ENCODE measurements around the gene PRKAG2. TPM values are rescaled to one million over a fixed set of nuclear protein-coding genes. Genes with fewer than 3 reads are reported as not detected.

PRKAG2 gene
- total RNA-seq, 1 experiment from 2014 or later = 23.9 TPM

GRCh38 chr7:151836927-151837205, 40.0 kb downstream of the PRKAG2 start:
- no peak for DNase-seq
- H3F3A ChIP-seq (ENCODE audit: low read length, unreplicated experiment) = no peaks in the 10 kb centered on the region
- H2AFZ ChIP-seq (ENCODE audit: low read length) = no peak overlapping the region
- H3K4me3 ChIP-seq (ENCODE audit: low read length) = no peak overlapping the region
- H3K9me3 ChIP-seq (ENCODE audit: low read length) = no peaks in the 10 kb centered on the region
- no peaks in the 10 kb centered on the region for H3K27me3 ChIP-seq (ENCODE audit: low read length)
- no peak for ATAC-seq
- H3K4me2 ChIP-seq (ENCODE audit: low read length) = no peak overlapping the region
- H3K79me2 ChIP-seq (ENCODE audit: low read length) = no peaks in the 10 kb centered on the region
- H4K20me1 ChIP-seq (ENCODE audit: low read length) = no peaks in the 10 kb centered on the region
- no peaks in the 10 kb centered on the region for H3K36me3 ChIP-seq (ENCODE audit: low read depth, low read length)
- no peak overlapping the region for H3K9ac ChIP-seq (ENCODE audit: low read length)
- no peak overlapping the region for H3K27ac ChIP-seq (ENCODE audit: low read length)
- H3K4me1 ChIP-seq (ENCODE audit: insufficient read depth, low read length) = no peaks in the 10 kb centered on the region
- ChIA-PET CTCF (no interaction called here), POLR2A (ENCODE audit: unreplicated experiment) (no interaction called here)
- TF ChIP-seq, protein P1, sequence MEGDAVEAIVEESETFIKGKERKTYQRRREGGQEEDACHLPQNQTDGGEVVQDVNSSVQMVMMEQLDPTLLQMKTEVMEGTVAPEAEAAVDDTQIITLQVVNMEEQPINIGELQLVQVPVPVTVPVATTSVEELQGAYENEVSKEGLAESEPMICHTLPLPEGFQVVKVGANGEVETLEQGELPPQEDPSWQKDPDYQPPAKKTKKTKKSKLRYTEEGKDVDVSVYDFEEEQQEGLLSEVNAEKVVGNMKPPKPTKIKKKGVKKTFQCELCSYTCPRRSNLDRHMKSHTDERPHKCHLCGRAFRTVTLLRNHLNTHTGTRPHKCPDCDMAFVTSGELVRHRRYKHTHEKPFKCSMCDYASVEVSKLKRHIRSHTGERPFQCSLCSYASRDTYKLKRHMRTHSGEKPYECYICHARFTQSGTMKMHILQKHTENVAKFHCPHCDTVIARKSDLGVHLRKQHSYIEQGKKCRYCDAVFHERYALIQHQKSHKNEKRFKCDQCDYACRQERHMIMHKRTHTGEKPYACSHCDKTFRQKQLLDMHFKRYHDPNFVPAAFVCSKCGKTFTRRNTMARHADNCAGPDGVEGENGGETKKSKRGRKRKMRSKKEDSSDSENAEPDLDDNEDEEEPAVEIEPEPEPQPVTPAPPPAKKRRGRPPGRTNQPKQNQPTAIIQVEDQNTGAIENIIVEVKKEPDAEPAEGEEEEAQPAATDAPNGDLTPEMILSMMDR (conservative IDR thresholded peaks at IDR 0.05; ENCODE audit: low read depth, low read length) = no peak
- TF ChIP-seq EZH2phosphoT487 (IDR thresholded peaks at IDR 0.05; ENCODE audit: borderline replicate concordance, low read length) = no peak
- TF ChIP-seq EZH2 (IDR thresholded peaks at IDR 0.05; ENCODE audit: low read length, unreplicated experiment) = no peak
- intact Hi-C loops (cut with micrococcal nuclease) = no loop called here
- no peaks in the 10 kb centered on the region for H3K9me2 ChIP-seq (replicated peaks; ENCODE audit: low read length)
- no TSS peak for BruUV-seq (replicated peaks)

- Histone ChIP-seq H3K4me3 (ENCODE audit: low read length) (no peak overlapping the region), H3K9ac (ENCODE audit: low read length) (no peak overlapping the region), H3K27ac (ENCODE audit: low read length) (no peak overlapping the region), H3K9me2 (replicated peaks; ENCODE audit: low read length) (no peaks in the 10 kb centered on the region), H3K4me1 (ENCODE audit: insufficient read depth, low read length) (no peaks in the 10 kb centered on the region), H2AFZ (ENCODE audit: low read length) (no peak overlapping the region), H3K79me2 (ENCODE audit: low read length) (no peaks in the 10 kb centered on the region), H3F3A (ENCODE audit: low read length, unreplicated experiment) (no peaks in the 10 kb centered on the region), H4K20me1 (ENCODE audit: low read length) (no peaks in the 10 kb centered on the region), H3K4me2 (ENCODE audit: low read length) (no peak overlapping the region), H3K9me3 (ENCODE audit: low read length) (no peaks in the 10 kb centered on the region), H3K27me3 (ENCODE audit: low read length) (no peaks in the 10 kb centered on the region), H3K36me3 (ENCODE audit: low read depth, low read length) (no peaks in the 10 kb centered on the region)
- ATAC-seq = no peak
- BruUV-seq (replicated peaks) = no TSS peak
- TF ChIP-seq, protein P1 (conservative IDR thresholded peaks at IDR 0.05; ENCODE audit: low read depth, low read length) = no peak
- no peak for TF ChIP-seq EZH2phosphoT487 (IDR thresholded peaks at IDR 0.05; ENCODE audit: borderline replicate concordance, low read length)
- no peak for TF ChIP-seq EZH2 (IDR thresholded peaks at IDR 0.05; ENCODE audit: low read length, unreplicated experiment)
- intact Hi-C loops (cut with micrococcal nuclease) = no loop called here
- CTCF ChIA-PET = no interaction called here
- POLR2A ChIA-PET (ENCODE audit: unreplicated experiment) = no interaction called here
- no peak for DNase-seq
Measured at GRCh38 chr7:151836191-151836926, 40.6 kb downstream of the PRKAG2 start.

GRCh38 chr7:151835636-151836035, 41.3 kb downstream of the PRKAG2 start:
- no peak for ATAC-seq
- intact Hi-C loops (cut with micrococcal nuclease) = no loop called here
- TF ChIP-seq EZH2 (IDR thresholded peaks at IDR 0.05; ENCODE audit: low read length, unreplicated experiment) (no peak), EZH2phosphoT487 (IDR thresholded peaks at IDR 0.05; ENCODE audit: borderline replicate concordance, low read length) (no peak)
- TF ChIP-seq, protein P1 (conservative IDR thresholded peaks at IDR 0.05; ENCODE audit: low read depth, low read length) = no peak
- Histone ChIP-seq H2AFZ (ENCODE audit: low read length) (no peak overlapping the region), H3K4me3 (ENCODE audit: low read length) (no peak overlapping the region), H3K9me3 (ENCODE audit: low read length) (no peaks in the 10 kb centered on the region), H3K9me2 (replicated peaks; ENCODE audit: low read length) (no peaks in the 10 kb centered on the region), H3K4me1 (ENCODE audit: insufficient read depth, low read length) (no peaks in the 10 kb centered on the region), H3K27me3 (ENCODE audit: low read length) (no peaks in the 10 kb centered on the region), H3K4me2 (ENCODE audit: low read length) (no peak overlapping the region), H4K20me1 (ENCODE audit: low read length) (no peaks in the 10 kb centered on the region), H3K27ac (ENCODE audit: low read length) (no peak overlapping the region), H3K36me3 (ENCODE audit: low read depth, low read length) (no peaks in the 10 kb centered on the region), H3K79me2 (ENCODE audit: low read length) (no peaks in the 10 kb centered on the region), H3K9ac (ENCODE audit: low read length) (no peak overlapping the region), H3F3A (ENCODE audit: low read length, unreplicated experiment) (no peaks in the 10 kb centered on the region)
- DNase-seq = no peak
- ChIA-PET POLR2A (ENCODE audit: unreplicated experiment) (no interaction called here), CTCF (no interaction called here)
- BruUV-seq (replicated peaks) = no TSS peak

Data from PC-3 (cell line).